HepG2 (cell line): Measurements from ENCODE around the gene DDX59.

Experiments used
- ARID3A ChIP-seq: IDR thresholded peaks from 2 replicates; pipeline ENCODE4 v1.6.1; 2012; ENCODE audit warnings: low read depth, low read length, improper control_type of control experiment
- CTCF ChIP-seq: sonication (generic); formaldehyde crosslinking; IDR thresholded peaks from 2 replicates; pipeline ENCODE4 v1.5.0; 2020; ENCODE audit warnings: mild to moderate bottlenecking, missing genetic modification reagents, moderate library complexity
- ZNF776 ChIP-seq: sonication (generic); formaldehyde crosslinking; IDR thresholded peaks from 2 replicates; pipeline ENCODE4 v1.4.0; 2020; ENCODE audit warnings: mild to moderate bottlenecking, missing genetic modification reagents
- TF ChIP-seq, protein P1 (sequence below): sonication (generic); formaldehyde crosslinking; conservative IDR thresholded peaks from 2 replicates; pipeline ENCODE4 v1.4.0; 2020; ENCODE audit warnings: missing genetic modification reagents
- TF ChIP-seq, protein P2 (sequence below): sonication (generic); formaldehyde crosslinking; IDR thresholded peaks from 2 replicates; pipeline ENCODE4 v1.5.1; 2020; ENCODE audit warnings: missing genetic modification reagents, mild to moderate bottlenecking, borderline replicate concordance

- TF ChIP-seq ARID3A = no peak
- TF ChIP-seq ZNF776 (CRISPR knock-in tag) = no peak
- no peak for TF ChIP-seq CTCF (CRISPR knock-in tag)
- TF ChIP-seq, protein P1, sequence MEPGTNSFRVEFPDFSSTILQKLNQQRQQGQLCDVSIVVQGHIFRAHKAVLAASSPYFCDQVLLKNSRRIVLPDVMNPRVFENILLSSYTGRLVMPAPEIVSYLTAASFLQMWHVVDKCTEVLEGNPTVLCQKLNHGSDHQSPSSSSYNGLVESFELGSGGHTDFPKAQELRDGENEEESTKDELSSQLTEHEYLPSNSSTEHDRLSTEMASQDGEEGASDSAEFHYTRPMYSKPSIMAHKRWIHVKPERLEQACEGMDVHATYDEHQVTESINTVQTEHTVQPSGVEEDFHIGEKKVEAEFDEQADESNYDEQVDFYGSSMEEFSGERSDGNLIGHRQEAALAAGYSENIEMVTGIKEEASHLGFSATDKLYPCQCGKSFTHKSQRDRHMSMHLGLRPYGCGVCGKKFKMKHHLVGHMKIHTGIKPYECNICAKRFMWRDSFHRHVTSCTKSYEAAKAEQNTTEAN = no peak
- TF ChIP-seq, protein P2, sequence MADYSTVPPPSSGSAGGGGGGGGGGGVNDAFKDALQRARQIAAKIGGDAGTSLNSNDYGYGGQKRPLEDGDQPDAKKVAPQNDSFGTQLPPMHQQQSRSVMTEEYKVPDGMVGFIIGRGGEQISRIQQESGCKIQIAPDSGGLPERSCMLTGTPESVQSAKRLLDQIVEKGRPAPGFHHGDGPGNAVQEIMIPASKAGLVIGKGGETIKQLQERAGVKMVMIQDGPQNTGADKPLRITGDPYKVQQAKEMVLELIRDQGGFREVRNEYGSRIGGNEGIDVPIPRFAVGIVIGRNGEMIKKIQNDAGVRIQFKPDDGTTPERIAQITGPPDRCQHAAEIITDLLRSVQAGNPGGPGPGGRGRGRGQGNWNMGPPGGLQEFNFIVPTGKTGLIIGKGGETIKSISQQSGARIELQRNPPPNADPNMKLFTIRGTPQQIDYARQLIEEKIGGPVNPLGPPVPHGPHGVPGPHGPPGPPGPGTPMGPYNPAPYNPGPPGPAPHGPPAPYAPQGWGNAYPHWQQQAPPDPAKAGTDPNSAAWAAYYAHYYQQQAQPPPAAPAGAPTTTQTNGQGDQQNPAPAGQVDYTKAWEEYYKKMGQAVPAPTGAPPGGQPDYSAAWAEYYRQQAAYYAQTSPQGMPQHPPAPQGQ = no peak
These were observed 17.3 kb downstream of the DDX59 start for GRCh38 chr1:200652378-200652777.
